SK-N-MC (cell line): ENCODE results near the gene POLD2.

Source experiments
- EZH2 ChIP-seq: fragments of 200-600 bp; sonication (generic); IDR thresholded peaks from one replicate; pipeline ENCODE4 v1.6.1; 2017; ENCODE audit warnings: antibody characterized with exemption
- POLR2AphosphoS5 ChIP-seq: IDR thresholded peaks from 2 replicates; pipeline ENCODE4 v1.6.1; 2012; ENCODE audit warnings: mild to moderate bottlenecking, low read depth, low read length, borderline replicate concordance

GRCh38 chr7:44145479-44145968 lies 22.2 kb upstream of the POLD2 start:
- TF ChIP-seq POLR2AphosphoS5 (no peak), EZH2 (no peak)
